Vagina (tissue), 2 donors: ENCODE results near the gene AKAP13.

Source experiments
- CTCF ChIP-seq, 3 experiments: fragments of 450-650 bp in 2 of 3; fragments of 200-600 bp in 1 of 3; sonication (generic) in 1 of 3; IDR thresholded peaks; one replicate each; pipeline ENCODE4 v1.5.1; 2017 to 2019; ENCODE audit warnings: antibody characterized with exemption in 3 of 3, mild to moderate bottlenecking in 2 of 3, moderate library complexity in 2 of 3
- POLR2A ChIP-seq, 2 donors: fragments of 450-650 bp; IDR thresholded peaks; one replicate each; pipeline ENCODE4 v1.6.1; 2017; ENCODE audit warnings: antibody characterized with exemption in 2 of 2, mild to moderate bottlenecking in 2 of 2, moderate library complexity in 2 of 2
- POLR2AphosphoS5 ChIP-seq, 2 donors: sonication (generic); formaldehyde crosslinking; IDR thresholded peaks; one replicate each; pipeline ENCODE4 v1.9.0; 2017; ENCODE audit warnings: antibody characterized with exemption in 2 of 2, mild to moderate bottlenecking in 2 of 2, low read depth in 1 of 2; ENCODE audit not compliant: insufficient read depth in 1 of 2

GRCh38 chr15:85509973-85510372, 129.6 kb downstream of the AKAP13 start:
- TF ChIP-seq POLR2AphosphoS5 (IDR thresholded peaks at IDR 0.05; ENCODE audit: insufficient read depth in 1 of 2, low read depth in 1 of 2) (no peak), POLR2A (IDR thresholded peaks at IDR 0.05) (no peak), CTCF (IDR thresholded peaks at IDR 0.05) (no peak)
